Measurements from ENCODE around the gene GTPBP4.

Gene GTPBP4

GRCh38 chr10:987870-988666 is at the start of gene GTPBP4:
Gene GTPBP4, plus strand, starts transcription at chr10:988434. Its CDS starts 46 bp downstream, at chr10:988480.
- Histone ChIP-seq H3K4me3 (ENCODE audit: low read depth, low read length) (peak within 1 kb of the TSS; percentile 99), H3K9me3 (ENCODE audit: severe bottlenecking) (no peaks in the 10 kb centered on the region), H3K27me3 (ENCODE audit: insufficient read depth, low read depth, severe bottlenecking) (no peaks in the 10 kb centered on the region), H3K36me3 (no peaks in the 10 kb centered on the region), H3K27ac (peak within 1 kb of the TSS; percentile 83)
- DNase-seq, result peak; percentile 90
- TF ChIP-seq, protein P1, sequence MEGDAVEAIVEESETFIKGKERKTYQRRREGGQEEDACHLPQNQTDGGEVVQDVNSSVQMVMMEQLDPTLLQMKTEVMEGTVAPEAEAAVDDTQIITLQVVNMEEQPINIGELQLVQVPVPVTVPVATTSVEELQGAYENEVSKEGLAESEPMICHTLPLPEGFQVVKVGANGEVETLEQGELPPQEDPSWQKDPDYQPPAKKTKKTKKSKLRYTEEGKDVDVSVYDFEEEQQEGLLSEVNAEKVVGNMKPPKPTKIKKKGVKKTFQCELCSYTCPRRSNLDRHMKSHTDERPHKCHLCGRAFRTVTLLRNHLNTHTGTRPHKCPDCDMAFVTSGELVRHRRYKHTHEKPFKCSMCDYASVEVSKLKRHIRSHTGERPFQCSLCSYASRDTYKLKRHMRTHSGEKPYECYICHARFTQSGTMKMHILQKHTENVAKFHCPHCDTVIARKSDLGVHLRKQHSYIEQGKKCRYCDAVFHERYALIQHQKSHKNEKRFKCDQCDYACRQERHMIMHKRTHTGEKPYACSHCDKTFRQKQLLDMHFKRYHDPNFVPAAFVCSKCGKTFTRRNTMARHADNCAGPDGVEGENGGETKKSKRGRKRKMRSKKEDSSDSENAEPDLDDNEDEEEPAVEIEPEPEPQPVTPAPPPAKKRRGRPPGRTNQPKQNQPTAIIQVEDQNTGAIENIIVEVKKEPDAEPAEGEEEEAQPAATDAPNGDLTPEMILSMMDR (IDR thresholded peaks at IDR 0.05; ENCODE audit: low read depth, low read length), result peak; percentile 20; the same call in 1 of the 2 replicates

GRCh38 chr10:938941-939678 is 49.1 kb upstream of the GTPBP4 start:
- Histone ChIP-seq H3K36me3 (no peaks in the 10 kb centered on the region), H3K27me3 (ENCODE audit: insufficient read depth, low read depth, severe bottlenecking) (no peaks in the 10 kb centered on the region), H3K9me3 (ENCODE audit: severe bottlenecking) (no peaks in the 10 kb centered on the region), H3K4me3 (ENCODE audit: low read depth, low read length) (no peak overlapping the region), H3K27ac (no peak overlapping the region)
- DNase-seq, result no peak
- TF ChIP-seq, protein P1 (IDR thresholded peaks at IDR 0.05; ENCODE audit: low read depth, low read length), result no peak

GRCh38 chr10:943334-944033 is 44.8 kb upstream of the GTPBP4 start:
- TF ChIP-seq, protein P1 (IDR thresholded peaks at IDR 0.05; ENCODE audit: low read depth, low read length), result no peak
- Histone ChIP-seq H3K27me3 (ENCODE audit: insufficient read depth, low read depth, severe bottlenecking) (no peaks in the 10 kb centered on the region), H3K27ac (no peak overlapping the region), H3K36me3 (no peaks in the 10 kb centered on the region), H3K9me3 (ENCODE audit: severe bottlenecking) (no peaks in the 10 kb centered on the region), H3K4me3 (ENCODE audit: low read depth, low read length) (no peak overlapping the region)
- DNase-seq, result no peak

DNA sequence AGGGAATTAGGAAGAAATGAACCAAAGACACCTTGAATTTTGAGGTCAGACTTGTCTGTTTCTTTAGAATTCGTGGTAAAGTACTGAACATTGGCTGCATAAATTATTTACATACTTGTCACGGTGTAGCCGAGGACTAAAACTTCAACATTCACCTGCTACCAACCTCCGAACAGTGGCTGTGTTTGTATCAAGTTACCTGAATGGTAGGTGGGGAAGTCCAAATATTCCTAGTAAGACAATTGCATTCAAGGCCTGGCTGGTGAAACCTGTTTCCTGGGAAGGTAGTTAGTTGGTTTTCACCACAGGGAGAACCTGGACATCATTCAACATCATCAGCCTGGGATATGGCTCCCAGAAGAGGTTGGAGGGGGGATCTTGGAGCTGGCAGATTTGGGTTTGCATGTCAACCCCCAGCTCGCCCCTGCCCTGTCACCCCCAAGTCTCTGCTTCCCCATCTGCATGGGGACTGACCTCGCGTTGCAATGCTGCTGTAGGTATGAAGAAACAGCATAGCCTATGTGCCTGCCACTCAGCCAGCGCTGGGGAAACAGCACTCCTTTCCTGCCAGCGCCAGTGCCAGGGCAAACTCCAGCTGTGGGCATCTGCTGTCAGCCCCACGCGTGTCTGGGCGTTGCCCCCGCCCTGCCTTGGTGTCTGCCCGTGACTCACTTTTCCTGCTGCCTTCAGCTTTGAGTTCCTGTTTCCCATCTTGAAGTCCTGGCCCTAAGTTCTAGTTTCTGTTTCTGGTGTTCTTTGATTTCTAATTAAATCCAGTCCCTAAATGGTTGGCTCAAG is 44.0 kb upstream of the GTPBP4 start:
- Histone ChIP-seq H3K4me3 (ENCODE audit: low read depth, low read length) (no peak overlapping the region), H3K9me3 (ENCODE audit: severe bottlenecking) (no peaks in the 10 kb centered on the region), H3K36me3 (no peaks in the 10 kb centered on the region), H3K27me3 (ENCODE audit: insufficient read depth, low read depth, severe bottlenecking) (no peaks in the 10 kb centered on the region), H3K27ac (no peak overlapping the region)
- no peak for DNase-seq
- TF ChIP-seq, protein P1 (IDR thresholded peaks at IDR 0.05; ENCODE audit: low read depth, low read length), result no peak

- H3K27me3 ChIP-seq (ENCODE audit: insufficient read depth, low read depth, severe bottlenecking), result no peaks in the 10 kb centered on the region
- TF ChIP-seq, protein P1 (IDR thresholded peaks at IDR 0.05; ENCODE audit: low read depth, low read length), result no peak
- H3K36me3 ChIP-seq, result no peaks in the 10 kb centered on the region
- H3K9me3 ChIP-seq (ENCODE audit: severe bottlenecking), result no peaks in the 10 kb centered on the region
- no peak overlapping the region for H3K27ac ChIP-seq
- no peak for DNase-seq
- H3K4me3 ChIP-seq (ENCODE audit: low read depth, low read length), result no peak overlapping the region
Measured at GRCh38 chr10:945778-946177, 42.5 kb upstream of the GTPBP4 start.

All from WERI-Rb-1 (cell line).